HFFc6 (cell line): ENCODE data around the gene RPS6KA2. TPM values are rescaled to one million over a fixed set of nuclear protein-coding genes. Genes with fewer than 3 reads are reported as not detected.
A peak's percentile ranks its signal among the peaks of the same experiment; 100 is the strongest.

Experiments
- DNase-seq: peaks from one replicate; pipeline ENCODE4 v3.0.0-alpha.2; 2018
- H3K27ac Mint-ChIP-seq: 2 replicates; pipeline ENCODE4 v1.8.0; 2020; ENCODE audit warnings: mild to moderate bottlenecking, mixed read lengths
- H3K27me3 Mint-ChIP-seq: 2 replicates; pipeline ENCODE4 v1.8.0; 2021; ENCODE audit warnings: mild to moderate bottlenecking, moderate library complexity, mixed read lengths; ENCODE audit not compliant: insufficient read depth
- H3K36me3 Mint-ChIP-seq: 2 replicates; pipeline ENCODE4 v1.8.0; 2021; ENCODE audit warnings: low read depth, mixed read lengths
- H3K4me1 Mint-ChIP-seq: 2 replicates; pipeline ENCODE4 v1.8.0; 2020; ENCODE audit warnings: low read depth, mixed read lengths
- H3K4me3 Mint-ChIP-seq: 2 replicates; pipeline ENCODE4 v1.8.0; 2020; ENCODE audit warnings: mild to moderate bottlenecking, moderate library complexity, mixed read lengths
- H3K9me3 Mint-ChIP-seq: 2 replicates; pipeline ENCODE4 v1.8.0; 2020; ENCODE audit warnings: mild to moderate bottlenecking, mixed read lengths
- total RNA-seq, 6 experiments: library from RNA; stranded (reverse); fragmentation: NEBNext Ultra II Directional; extraction: Animal tissue kit (Norgen Biotek cat#: 25700); gene quantifications; 2 replicates in 1 of 6; 3 replicates in 5 of 6; pipeline ENCODE4 v1.2.3, GENCODE V29; 2021
- TF ChIP-seq, protein P1 (sequence below): fragments of 200-600 bp; sonication (generic); IDR thresholded peaks from 2 replicates; pipeline ENCODE4 v1.5.0; 2021; ENCODE audit warnings: antibody characterized with exemption, mild to moderate bottlenecking

Gene RPS6KA2
- total RNA-seq, 6 experiments from 2014 or later = 10.1 to 13.9 (median 11.9) TPM

- peaks cover 64% of the 10 kb centered on the region for H3K4me1 Mint-ChIP-seq
- H3K36me3 Mint-ChIP-seq = 0 out of 2 replicates have a peak, but pooled peaks cover 4% of the 10 kb centered on the region
- TF ChIP-seq, protein P1, sequence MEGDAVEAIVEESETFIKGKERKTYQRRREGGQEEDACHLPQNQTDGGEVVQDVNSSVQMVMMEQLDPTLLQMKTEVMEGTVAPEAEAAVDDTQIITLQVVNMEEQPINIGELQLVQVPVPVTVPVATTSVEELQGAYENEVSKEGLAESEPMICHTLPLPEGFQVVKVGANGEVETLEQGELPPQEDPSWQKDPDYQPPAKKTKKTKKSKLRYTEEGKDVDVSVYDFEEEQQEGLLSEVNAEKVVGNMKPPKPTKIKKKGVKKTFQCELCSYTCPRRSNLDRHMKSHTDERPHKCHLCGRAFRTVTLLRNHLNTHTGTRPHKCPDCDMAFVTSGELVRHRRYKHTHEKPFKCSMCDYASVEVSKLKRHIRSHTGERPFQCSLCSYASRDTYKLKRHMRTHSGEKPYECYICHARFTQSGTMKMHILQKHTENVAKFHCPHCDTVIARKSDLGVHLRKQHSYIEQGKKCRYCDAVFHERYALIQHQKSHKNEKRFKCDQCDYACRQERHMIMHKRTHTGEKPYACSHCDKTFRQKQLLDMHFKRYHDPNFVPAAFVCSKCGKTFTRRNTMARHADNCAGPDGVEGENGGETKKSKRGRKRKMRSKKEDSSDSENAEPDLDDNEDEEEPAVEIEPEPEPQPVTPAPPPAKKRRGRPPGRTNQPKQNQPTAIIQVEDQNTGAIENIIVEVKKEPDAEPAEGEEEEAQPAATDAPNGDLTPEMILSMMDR = no peak
- no peaks in the 10 kb centered on the region for H3K27me3 Mint-ChIP-seq
- peak overlapping the region; percentile 15 for H3K4me3 Mint-ChIP-seq
- DNase-seq = peak; percentile 87
- peak overlapping the region; percentile 98 for H3K27ac Mint-ChIP-seq
- H3K9me3 Mint-ChIP-seq = no peaks in the 10 kb centered on the region
Observed at GRCh38 chr6:166595061-166595780, 31.8 kb downstream of the RPS6KA2 start.

DNA sequence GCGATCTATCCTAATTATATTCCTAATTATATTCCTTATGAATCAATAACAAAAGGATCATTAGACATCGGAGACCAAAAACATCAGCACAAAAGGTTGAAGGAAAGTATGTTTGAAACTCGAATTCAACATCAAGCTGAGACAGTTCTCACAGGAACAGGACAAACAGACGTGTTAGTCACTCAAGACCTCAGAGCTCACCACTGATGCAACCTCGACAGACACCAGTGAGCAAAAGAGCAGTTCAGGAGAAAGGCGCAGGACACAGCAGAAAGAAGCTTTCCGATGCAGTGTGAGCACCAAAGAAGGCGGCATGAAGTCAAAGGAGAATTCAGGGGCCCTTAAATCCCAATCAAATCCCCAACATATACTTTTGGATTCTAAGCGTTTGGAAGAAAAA, 34.2 kb downstream of the RPS6KA2 start:
- no peaks in the 10 kb centered on the region for H3K27me3 Mint-ChIP-seq
- H3K27ac Mint-ChIP-seq = no peak overlapping the region
- no peaks in the 10 kb centered on the region for H3K9me3 Mint-ChIP-seq
- no peak for DNase-seq
- TF ChIP-seq, protein P1 = no peak
- H3K4me1 Mint-ChIP-seq = peaks cover 58% of the 10 kb centered on the region
- no peak overlapping the region for H3K4me3 Mint-ChIP-seq
- H3K36me3 Mint-ChIP-seq = 0 out of 2 replicates have a peak, but pooled peaks cover 4% of the 10 kb centered on the region

GRCh38 chr6:166591961-166592520, 35.0 kb downstream of the RPS6KA2 start:
- Mint-ChIP-seq H3K4me1 (peaks cover 50% of the 10 kb centered on the region), H3K27ac (no peak overlapping the region), H3K9me3 (no peaks in the 10 kb centered on the region), H3K27me3 (no peaks in the 10 kb centered on the region), H3K4me3 (no peak overlapping the region), H3K36me3 (0 out of 2 replicates have a peak, but pooled peaks cover 4% of the 10 kb centered on the region)
- DNase-seq = no peak
- TF ChIP-seq, protein P1 = no peak

GRCh38 chr6:166591026-166591425, 36.0 kb downstream of the RPS6KA2 start:
- TF ChIP-seq, protein P1 = no peak
- Mint-ChIP-seq H3K27ac (no peak overlapping the region), H3K4me1 (peaks cover 40% of the 10 kb centered on the region), H3K4me3 (no peak overlapping the region), H3K27me3 (no peaks in the 10 kb centered on the region), H3K36me3 (no peaks in the 10 kb centered on the region), H3K9me3 (no peaks in the 10 kb centered on the region)
- no peak for DNase-seq

- H3K4me3 Mint-ChIP-seq = no peak overlapping the region
- H3K9me3 Mint-ChIP-seq = no peaks in the 10 kb centered on the region
- TF ChIP-seq, protein P1 = no peak
- no peaks in the 10 kb centered on the region for H3K27me3 Mint-ChIP-seq
- H3K4me1 Mint-ChIP-seq = peaks cover 34% of the 10 kb centered on the region
- H3K36me3 Mint-ChIP-seq = no peaks in the 10 kb centered on the region
- H3K27ac Mint-ChIP-seq = no peak overlapping the region
- DNase-seq = no peak
Observed at GRCh38 chr6:166589786-166590574, 37.1 kb downstream of the RPS6KA2 start.
